ENCODE data around the gene CDCA5. TPM values are rescaled to one million over a fixed set of nuclear protein-coding genes. Genes with fewer than 3 reads are reported as not detected.
A peak's percentile ranks its signal among the peaks of the same experiment; 100 is the strongest.

CDCA5 gene
- total RNA-seq, 1 donor from 2014 or later, result 14.8 TPM

DNA sequence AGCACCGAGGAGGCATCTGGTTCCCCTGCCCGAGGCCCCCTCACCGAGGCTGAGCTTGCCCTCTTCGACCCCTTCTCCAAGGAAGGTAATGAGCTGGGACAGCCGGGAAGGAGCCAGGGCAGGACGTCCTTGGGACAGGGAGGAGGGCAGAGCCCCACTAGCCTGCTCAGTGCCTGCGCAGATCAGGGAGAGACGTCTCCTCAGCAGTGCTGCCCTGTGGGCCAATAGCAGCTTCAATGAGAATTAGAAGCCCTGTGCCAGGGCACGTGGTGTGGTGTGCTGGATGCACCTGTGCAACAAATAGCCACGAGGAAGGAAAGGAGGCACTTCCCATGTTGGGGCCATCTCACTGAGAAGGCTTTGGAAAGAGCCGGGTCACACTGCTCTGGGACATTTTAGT is 48.3 kb downstream of the CDCA5 start:
- peaks cover 2% of the 10 kb centered on the region for H3K4me1 Mint-ChIP-seq (ENCODE audit: unreplicated experiment)
- H3K27me3 Mint-ChIP-seq (ENCODE audit: unreplicated experiment), result peaks cover 7% of the 10 kb centered on the region
- H3K4me3 Mint-ChIP-seq (ENCODE audit: unreplicated experiment), result no peak overlapping the region
- TF ChIP-seq, protein P1, sequence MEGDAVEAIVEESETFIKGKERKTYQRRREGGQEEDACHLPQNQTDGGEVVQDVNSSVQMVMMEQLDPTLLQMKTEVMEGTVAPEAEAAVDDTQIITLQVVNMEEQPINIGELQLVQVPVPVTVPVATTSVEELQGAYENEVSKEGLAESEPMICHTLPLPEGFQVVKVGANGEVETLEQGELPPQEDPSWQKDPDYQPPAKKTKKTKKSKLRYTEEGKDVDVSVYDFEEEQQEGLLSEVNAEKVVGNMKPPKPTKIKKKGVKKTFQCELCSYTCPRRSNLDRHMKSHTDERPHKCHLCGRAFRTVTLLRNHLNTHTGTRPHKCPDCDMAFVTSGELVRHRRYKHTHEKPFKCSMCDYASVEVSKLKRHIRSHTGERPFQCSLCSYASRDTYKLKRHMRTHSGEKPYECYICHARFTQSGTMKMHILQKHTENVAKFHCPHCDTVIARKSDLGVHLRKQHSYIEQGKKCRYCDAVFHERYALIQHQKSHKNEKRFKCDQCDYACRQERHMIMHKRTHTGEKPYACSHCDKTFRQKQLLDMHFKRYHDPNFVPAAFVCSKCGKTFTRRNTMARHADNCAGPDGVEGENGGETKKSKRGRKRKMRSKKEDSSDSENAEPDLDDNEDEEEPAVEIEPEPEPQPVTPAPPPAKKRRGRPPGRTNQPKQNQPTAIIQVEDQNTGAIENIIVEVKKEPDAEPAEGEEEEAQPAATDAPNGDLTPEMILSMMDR (IDR thresholded peaks at IDR 0.05; ENCODE audit: unreplicated experiment), result no peak
- H3K27ac Mint-ChIP-seq (ENCODE audit: unreplicated experiment), result no peak overlapping the region
- no peak for DNase-seq (ENCODE audit: low spot score)
- peaks cover 4% of the 10 kb centered on the region for H3K36me3 Mint-ChIP-seq (ENCODE audit: low read depth, unreplicated experiment)
- no peaks in the 10 kb centered on the region for H3K9me3 Mint-ChIP-seq (ENCODE audit: unreplicated experiment)

DNA sequence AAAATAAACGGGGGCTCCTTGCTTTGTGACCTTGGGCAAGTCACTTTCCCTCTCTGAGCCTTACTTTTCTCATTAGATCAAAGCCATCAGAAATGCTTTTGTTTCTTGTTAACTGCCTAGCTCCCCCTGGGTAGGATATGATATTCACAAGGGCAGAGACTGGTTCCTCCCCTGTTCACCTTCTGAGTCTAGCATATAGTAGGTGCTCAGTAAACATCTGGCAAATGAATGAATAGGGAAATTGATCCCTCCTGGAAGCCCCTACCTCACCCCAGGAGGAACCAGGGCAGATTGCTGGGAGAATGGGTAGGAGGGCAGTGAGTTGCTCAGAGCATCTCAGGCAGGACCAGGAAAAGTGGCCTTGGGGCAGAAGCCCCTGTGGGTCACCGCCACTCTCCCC is 49.4 kb downstream of the CDCA5 start:
- peaks cover 4% of the 10 kb centered on the region for H3K27me3 Mint-ChIP-seq (ENCODE audit: unreplicated experiment)
- H3K9me3 Mint-ChIP-seq (ENCODE audit: unreplicated experiment), result no peaks in the 10 kb centered on the region
- DNase-seq (ENCODE audit: low spot score), result no peak
- peaks cover 4% of the 10 kb centered on the region for H3K36me3 Mint-ChIP-seq (ENCODE audit: low read depth, unreplicated experiment)
- no peak overlapping the region for H3K27ac Mint-ChIP-seq (ENCODE audit: unreplicated experiment)
- no peaks in the 10 kb centered on the region for H3K4me1 Mint-ChIP-seq (ENCODE audit: unreplicated experiment)
- no peak overlapping the region for H3K4me3 Mint-ChIP-seq (ENCODE audit: unreplicated experiment)
- TF ChIP-seq, protein P1 (IDR thresholded peaks at IDR 0.05; ENCODE audit: unreplicated experiment), result no peak

DNA sequence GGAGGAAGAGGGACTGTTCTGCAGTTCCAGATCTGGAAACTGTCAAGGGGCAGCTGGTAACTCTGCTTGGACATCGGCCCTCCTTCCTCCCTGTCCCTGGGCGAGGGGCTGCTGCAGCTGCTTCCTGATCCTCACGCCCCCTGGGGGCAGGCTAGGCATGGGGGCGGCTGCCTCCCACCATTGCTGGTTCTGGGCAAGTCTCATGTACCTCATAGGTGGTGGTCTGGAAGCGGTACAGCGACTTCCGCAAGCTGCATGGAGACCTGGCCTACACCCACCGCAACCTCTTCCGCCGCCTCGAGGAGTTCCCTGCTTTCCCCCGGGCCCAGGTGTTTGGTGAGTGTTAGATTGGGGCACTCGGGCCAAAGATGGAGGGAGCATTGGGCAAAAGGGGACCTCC is 51.6 kb downstream of the CDCA5 start:
- DNase-seq (ENCODE audit: low spot score), result no peak
- Mint-ChIP-seq H3K4me3 (ENCODE audit: unreplicated experiment) (no peak overlapping the region), H3K27ac (ENCODE audit: unreplicated experiment) (no peak overlapping the region), H3K36me3 (ENCODE audit: low read depth, unreplicated experiment) (peaks cover 4% of the 10 kb centered on the region), H3K4me1 (ENCODE audit: unreplicated experiment) (peaks cover 4% of the 10 kb centered on the region), H3K27me3 (ENCODE audit: unreplicated experiment) (peaks cover 2% of the 10 kb centered on the region), H3K9me3 (ENCODE audit: unreplicated experiment) (no peaks in the 10 kb centered on the region)
- TF ChIP-seq, protein P1 (IDR thresholded peaks at IDR 0.05; ENCODE audit: unreplicated experiment), result no peak

Small RNAs within 50 kb of the gene (microRNA-seq; reads per million reads assigned to microRNA genes)
- gene MIR6751 (ENCODE audit: unreplicated experiment), result 1.3 reads per million, percentile 19 among the genes with 10 or more reads in this experiment

Other genes starting within 250 kb of the CDCA5 start
- gene CDC42BPG, start 239.4 kb downstream of the CDCA5 start, total RNA-seq (ENCODE audit: unreplicated experiment), result 4.1 TPM
- 84.0 TPM for gene EHD1, start 205.4 kb downstream of the CDCA5 start, total RNA-seq (ENCODE audit: unreplicated experiment)
- 22.4 TPM for gene ATG2A, start 166.8 kb downstream of the CDCA5 start, total RNA-seq (ENCODE audit: unreplicated experiment)
- 13.3 TPM for gene PPP2R5B, start 159.4 kb downstream of the CDCA5 start, total RNA-seq (ENCODE audit: unreplicated experiment)
- gene GPHA2, start 148.1 kb downstream of the CDCA5 start, total RNA-seq (ENCODE audit: unreplicated experiment), result not detected
- gene MAJIN, start 111.9 kb downstream of the CDCA5 start, total RNA-seq (ENCODE audit: unreplicated experiment), result not detected
- gene BATF2, start 87.1 kb downstream of the CDCA5 start, total RNA-seq (ENCODE audit: unreplicated experiment), result not detected
- 66.4 TPM for gene ARL2, start 69.9 kb downstream of the CDCA5 start, total RNA-seq (ENCODE audit: unreplicated experiment)
- 19.4 TPM for gene SNX15, start 56.6 kb downstream of the CDCA5 start, total RNA-seq (ENCODE audit: unreplicated experiment)
- 4.8 TPM for gene SAC3D1, start 42.8 kb downstream of the CDCA5 start, total RNA-seq (ENCODE audit: unreplicated experiment)
- gene NAALADL1, start 25.5 kb downstream of the CDCA5 start, total RNA-seq (ENCODE audit: unreplicated experiment), result not detected
- 25.9 TPM for gene ZFPL1, start 182 bp upstream of the CDCA5 start, total RNA-seq (ENCODE audit: unreplicated experiment)
- 161 TPM for gene VPS51, start 12.2 kb upstream of the CDCA5 start, total RNA-seq (ENCODE audit: unreplicated experiment)
- gene TM7SF2, start 27.8 kb upstream of the CDCA5 start, total RNA-seq (ENCODE audit: unreplicated experiment), result 35.6 TPM
- 6.0 TPM for gene ZNHIT2, start 33.7 kb upstream of the CDCA5 start, total RNA-seq (ENCODE audit: unreplicated experiment)
- gene FAU, start 38.1 kb upstream of the CDCA5 start, total RNA-seq (ENCODE audit: unreplicated experiment), result 998 TPM
- gene MRPL49, start 38.3 kb upstream of the CDCA5 start, total RNA-seq (ENCODE audit: unreplicated experiment), result 40.2 TPM
- 32.2 TPM for gene SYVN1, start 50.5 kb upstream of the CDCA5 start, total RNA-seq (ENCODE audit: unreplicated experiment)
- gene SPDYC, start 86.2 kb upstream of the CDCA5 start, total RNA-seq (ENCODE audit: unreplicated experiment), result not detected
- gene CAPN1, start 97.9 kb upstream of the CDCA5 start, total RNA-seq (ENCODE audit: unreplicated experiment), result 148 TPM
- 17.9 TPM for gene POLA2, start 177.9 kb upstream of the CDCA5 start, total RNA-seq (ENCODE audit: unreplicated experiment)
- gene CDC42EP2, start 230.8 kb upstream of the CDCA5 start, total RNA-seq (ENCODE audit: unreplicated experiment), result 37.7 TPM
- 77.6 TPM for gene DPF2, start 249.8 kb upstream of the CDCA5 start, total RNA-seq (ENCODE audit: unreplicated experiment)